Ishikawa (cell line): ENCODE results near the gene MIF4GD.

ENCODE experiments used
- CREB1 ChIP-seq: IDR thresholded peaks from 2 replicates; pipeline ENCODE4 v1.6.1; 2012; ENCODE audit warnings: low read depth
- EGR1 ChIP-seq: IDR thresholded peaks from 2 replicates; pipeline ENCODE4 v1.6.1; 2012
- EP300 ChIP-seq: IDR thresholded peaks from 2 replicates; pipeline ENCODE4 v1.6.1; 2012; ENCODE audit warnings: borderline replicate concordance
- FOXM1 ChIP-seq: IDR thresholded peaks from 2 replicates; pipeline ENCODE4 v1.6.1; 2012; ENCODE audit warnings: low read depth, borderline replicate concordance
- TAF1 ChIP-seq: IDR thresholded peaks from 2 replicates; pipeline ENCODE4 v1.6.1; 2012; ENCODE audit warnings: low read depth, mild to moderate bottlenecking
- TCF12 ChIP-seq: IDR thresholded peaks from 2 replicates; pipeline ENCODE4 v1.6.1; 2012; ENCODE audit warnings: low read depth
- ZBTB7A ChIP-seq: IDR thresholded peaks from 2 replicates; pipeline ENCODE4 v1.6.1; 2012; ENCODE audit warnings: low read depth

DNA sequence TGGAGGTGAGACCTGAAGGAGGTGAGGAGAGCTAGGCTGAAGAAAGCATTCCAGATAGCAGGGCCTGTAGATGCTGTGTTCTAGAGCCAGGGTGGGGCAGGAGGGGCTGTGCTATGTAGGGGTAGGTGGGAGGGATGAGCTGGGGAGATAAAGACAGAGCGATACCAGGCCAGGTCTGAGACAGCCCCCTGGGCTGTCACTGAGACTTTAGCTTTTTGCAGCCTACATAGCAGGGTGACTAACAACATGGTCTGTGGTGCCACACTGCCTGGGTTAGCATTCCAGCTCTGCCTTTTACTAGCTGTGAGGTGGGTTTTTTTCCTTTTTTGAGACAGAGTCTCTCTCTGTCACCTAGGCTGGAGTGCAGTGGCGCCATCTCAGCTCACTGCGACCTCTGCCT is 51.2 kb downstream of the MIF4GD start:
- TF ChIP-seq ZBTB7A (no peak), TAF1 (no peak), EP300 (no peak), EGR1 (no peak), TCF12 (no peak), CREB1 (no peak), FOXM1 (no peak)
